Ascending aorta (tissue), 2 donors: ENCODE data around the gene MAP3K4. TPM values are rescaled to one million over a fixed set of nuclear protein-coding genes. Genes with fewer than 3 reads are reported as not detected.

Experiments used
- DNase-seq, 2 donors: peaks; one replicate each; pipeline ENCODE4 v3.0.0-alpha.2; 2019; ENCODE audit warnings: low spot score in 2 of 2
- H3K27ac ChIP-seq, 2 donors: fragments of 200-600 bp; sonication (generic); one replicate each; pipeline ENCODE4 v1.5.1; 2016 to 2017; ENCODE audit warnings: mild to moderate bottlenecking in 1 of 2
- H3K27me3 ChIP-seq: fragments of 200-600 bp; sonication (generic); one replicate; pipeline ENCODE4 v1.5.1; 2017
- H3K36me3 ChIP-seq, 2 donors: fragments of 200-600 bp; sonication (generic); one replicate each; pipeline ENCODE4 v1.5.1; 2016
- H3K4me1 ChIP-seq, 2 donors: fragments of 200-600 bp; sonication (generic); one replicate each; pipeline ENCODE4 v1.5.1; 2016 to 2017; ENCODE audit warnings: mild to moderate bottlenecking in 1 of 2
- H3K4me3 ChIP-seq, 2 donors: fragments of 200-600 bp; sonication (generic); one replicate each; pipeline ENCODE4 v1.5.1; 2016 to 2017; ENCODE audit warnings: mild to moderate bottlenecking in 1 of 2
- H3K9me3 ChIP-seq, 2 donors: fragments of 200-600 bp; sonication (generic); one replicate each; pipeline ENCODE4 v1.5.1; 2016
- intact Hi-C: fragments of 100-400 bp; cut with DNase I; formaldehyde crosslinking; loops from one replicate; pipeline ENCODE4 v1.15.1; 2023
- total RNA-seq: library from RNA; depleted of rRNA; stranded (reverse); fragments of >200 nt; gene quantifications from one replicate; pipeline ENCODE4 v1.1.0, GENCODE V29; 2016
- TF ChIP-seq, protein P1 (sequence below), 3 experiments: fragments of 200-600 bp in 2 of 3; fragments of 450-650 bp in 1 of 3; sonication (generic) in 2 of 3; IDR thresholded peaks; one replicate each; pipeline ENCODE4 v1.5.1; 2016 to 2019; ENCODE audit warnings: antibody characterized with exemption in 3 of 3, mild to moderate bottlenecking in 1 of 3, moderate library complexity in 1 of 3

MAP3K4 gene
- total RNA-seq, 1 donor from 2014 or later: 14.9 TPM

DNA sequence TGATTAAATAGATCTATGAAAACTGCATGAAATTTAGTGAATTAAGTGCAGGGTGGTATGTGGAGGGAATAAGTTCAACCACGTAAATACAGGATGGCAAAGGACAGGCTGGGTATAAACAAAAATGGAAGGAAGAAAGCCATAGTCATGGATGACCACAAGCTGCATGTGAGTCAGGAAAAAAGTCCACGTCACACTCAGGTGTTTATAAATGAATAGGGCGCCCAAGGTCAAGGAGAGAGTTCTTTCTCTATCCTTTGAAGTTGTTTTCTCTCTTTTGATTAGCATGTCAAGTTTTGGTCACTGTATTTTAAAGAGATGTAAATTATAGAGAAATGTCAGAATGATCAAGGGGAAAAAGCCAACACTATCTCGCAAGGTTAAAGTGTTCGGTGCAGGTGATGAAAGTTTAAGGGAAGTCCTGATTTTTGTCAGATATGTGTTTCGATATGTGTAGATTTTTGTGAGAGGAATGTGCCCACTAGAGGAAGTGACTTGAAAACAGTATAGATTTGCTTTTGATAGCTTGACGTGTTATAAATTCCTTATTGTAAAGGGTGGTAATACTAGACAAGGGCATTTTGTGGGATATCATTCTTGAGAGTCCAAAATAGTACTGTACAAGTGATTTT, 58.7 kb downstream of the MAP3K4 start:
- Histone ChIP-seq H3K36me3 (peaks cover 12% of the 10 kb centered on the region in 2 donors), H3K4me1 (no peaks in the 10 kb centered on the region), H3K4me3 (no peak overlapping the region), H3K9me3 (no peaks in the 10 kb centered on the region), H3K27ac (no peak overlapping the region), H3K27me3 (no peaks in the 10 kb centered on the region)
- intact Hi-C loops: no loop called here
- no peak for DNase-seq
- TF ChIP-seq, protein P1, sequence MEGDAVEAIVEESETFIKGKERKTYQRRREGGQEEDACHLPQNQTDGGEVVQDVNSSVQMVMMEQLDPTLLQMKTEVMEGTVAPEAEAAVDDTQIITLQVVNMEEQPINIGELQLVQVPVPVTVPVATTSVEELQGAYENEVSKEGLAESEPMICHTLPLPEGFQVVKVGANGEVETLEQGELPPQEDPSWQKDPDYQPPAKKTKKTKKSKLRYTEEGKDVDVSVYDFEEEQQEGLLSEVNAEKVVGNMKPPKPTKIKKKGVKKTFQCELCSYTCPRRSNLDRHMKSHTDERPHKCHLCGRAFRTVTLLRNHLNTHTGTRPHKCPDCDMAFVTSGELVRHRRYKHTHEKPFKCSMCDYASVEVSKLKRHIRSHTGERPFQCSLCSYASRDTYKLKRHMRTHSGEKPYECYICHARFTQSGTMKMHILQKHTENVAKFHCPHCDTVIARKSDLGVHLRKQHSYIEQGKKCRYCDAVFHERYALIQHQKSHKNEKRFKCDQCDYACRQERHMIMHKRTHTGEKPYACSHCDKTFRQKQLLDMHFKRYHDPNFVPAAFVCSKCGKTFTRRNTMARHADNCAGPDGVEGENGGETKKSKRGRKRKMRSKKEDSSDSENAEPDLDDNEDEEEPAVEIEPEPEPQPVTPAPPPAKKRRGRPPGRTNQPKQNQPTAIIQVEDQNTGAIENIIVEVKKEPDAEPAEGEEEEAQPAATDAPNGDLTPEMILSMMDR (IDR thresholded peaks at IDR 0.05): no peak

DNA sequence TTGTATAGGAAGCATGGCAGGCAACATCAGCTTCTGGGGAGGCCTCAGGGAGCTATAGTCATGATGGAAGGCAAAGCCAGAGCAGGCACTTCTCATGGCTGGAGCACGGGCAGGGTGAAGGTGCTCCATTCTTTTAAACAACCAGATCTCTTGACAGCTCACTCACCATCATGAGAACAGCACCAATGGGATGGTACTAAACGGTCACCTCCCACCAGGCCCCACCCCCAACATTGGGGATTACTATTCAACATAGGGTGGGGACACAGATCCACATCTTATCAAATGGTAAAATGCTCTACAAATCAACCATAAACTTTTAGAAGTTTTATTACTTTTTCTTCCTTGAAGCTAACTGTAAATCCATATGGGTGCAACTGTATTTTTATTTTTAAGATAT, 61.5 kb downstream of the MAP3K4 start:
- Histone ChIP-seq H3K4me1 (no peaks in the 10 kb centered on the region), H3K4me3 (no peak overlapping the region), H3K36me3 (peaks cover 12% of the 10 kb centered on the region in 2 donors), H3K27ac (no peak overlapping the region), H3K9me3 (no peaks in the 10 kb centered on the region), H3K27me3 (no peaks in the 10 kb centered on the region)
- TF ChIP-seq, protein P1 (IDR thresholded peaks at IDR 0.05): no peak
- DNase-seq: no peak
- intact Hi-C loops: no loop called here

DNA sequence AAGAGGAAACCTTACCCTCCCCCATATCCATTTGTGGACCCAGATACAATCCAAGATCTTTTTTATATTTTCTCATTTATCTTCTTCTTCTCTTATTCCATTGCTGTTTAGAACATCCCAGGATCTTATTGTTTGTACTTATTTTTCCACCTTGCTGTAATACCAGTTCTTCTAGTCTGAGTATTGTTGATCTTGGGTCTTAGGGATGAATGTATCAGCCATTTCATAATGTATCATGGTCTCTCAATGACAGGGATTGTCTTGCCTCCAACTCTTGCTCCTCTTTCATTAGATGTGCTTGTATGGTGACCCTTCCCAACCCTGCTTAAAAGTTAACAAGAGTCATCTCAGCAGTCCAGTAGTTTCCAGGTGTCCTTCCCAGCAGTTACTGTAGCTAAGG, 63.3 kb downstream of the MAP3K4 start:
- Histone ChIP-seq H3K4me3 (no peak overlapping the region), H3K36me3 (peaks cover 7% of the 10 kb centered on the region in 2 donors), H3K27me3 (no peaks in the 10 kb centered on the region), H3K27ac (no peak overlapping the region), H3K4me1 (no peaks in the 10 kb centered on the region), H3K9me3 (no peaks in the 10 kb centered on the region)
- TF ChIP-seq, protein P1 (IDR thresholded peaks at IDR 0.05): no peak
- intact Hi-C loops: no loop called here
- no peak for DNase-seq

DNA sequence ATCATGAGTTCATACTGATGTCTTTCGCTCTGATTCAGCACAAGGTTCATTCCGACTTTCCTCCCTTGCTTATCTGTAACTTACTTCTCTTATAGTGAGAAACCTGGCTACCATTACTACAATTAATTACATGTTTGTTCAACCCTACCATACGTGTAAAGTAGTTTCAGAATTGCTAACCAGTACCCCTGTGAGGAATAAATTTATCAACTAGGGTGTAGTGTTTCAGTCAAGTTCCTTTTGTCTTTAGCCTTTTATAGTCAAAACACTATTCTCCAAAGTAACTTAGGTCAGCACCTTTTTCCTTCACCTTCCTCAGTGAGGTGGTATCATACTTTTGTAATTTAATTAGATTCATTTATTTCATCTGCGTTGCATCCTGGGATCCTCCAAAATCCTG, 64.9 kb downstream of the MAP3K4 start:
- Histone ChIP-seq H3K27ac (no peak overlapping the region), H3K4me1 (no peaks in the 10 kb centered on the region), H3K27me3 (no peaks in the 10 kb centered on the region), H3K9me3 (no peaks in the 10 kb centered on the region), H3K36me3 (peaks cover 2 to 6% of the 10 kb centered on the region in 2 donors), H3K4me3 (no peak overlapping the region)
- intact Hi-C loops: no loop called here
- no peak for DNase-seq
- TF ChIP-seq, protein P1 (IDR thresholded peaks at IDR 0.05): no peak

DNA sequence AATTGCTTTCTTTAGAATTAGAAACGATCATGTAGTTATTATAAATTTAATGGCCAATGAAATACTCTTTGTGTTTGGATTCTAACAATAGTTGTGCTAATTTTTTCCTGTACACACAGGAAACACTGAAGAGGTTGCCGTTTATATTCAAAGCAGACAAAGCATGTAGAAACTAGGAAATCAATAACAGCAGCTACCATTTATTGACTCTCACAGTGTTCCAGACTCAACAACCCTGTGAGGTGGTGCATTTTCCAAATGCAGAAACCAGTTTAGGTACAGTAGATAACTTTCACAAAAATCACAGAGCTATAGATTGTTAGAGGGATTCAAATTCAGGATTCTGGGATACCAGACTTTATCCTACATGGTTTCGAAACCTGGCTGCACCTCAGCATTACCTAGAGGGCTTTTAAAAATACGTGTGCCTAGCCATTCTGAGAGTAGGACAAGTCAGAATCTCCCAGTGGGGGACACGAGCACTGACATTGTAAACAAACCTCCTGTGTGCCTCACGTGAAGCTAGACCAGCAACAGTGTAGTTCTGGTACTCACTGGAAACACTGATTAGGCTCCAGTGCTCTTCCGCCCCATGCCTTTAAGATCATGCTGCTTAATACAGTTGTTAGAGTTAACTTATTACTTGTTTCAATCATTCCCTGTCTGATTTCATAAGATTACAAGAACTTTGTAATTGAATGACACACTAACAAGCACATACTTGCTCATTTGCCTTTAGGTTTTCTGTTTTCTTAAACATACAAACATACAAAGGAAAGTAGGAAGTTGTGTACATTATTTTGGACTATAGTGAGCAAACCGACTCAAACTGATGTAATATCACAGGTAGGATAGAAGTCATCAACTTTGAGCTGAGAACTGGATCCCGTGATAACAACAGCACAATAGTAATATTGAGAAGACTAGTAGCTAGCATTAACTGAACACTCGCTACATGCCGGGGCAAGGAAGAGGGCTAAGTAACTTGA, 65.8 kb downstream of the MAP3K4 start:
- TF ChIP-seq, protein P1 (IDR thresholded peaks at IDR 0.05): no peak

More for the DNA sequence above, 65.8 kb downstream of the MAP3K4 start:
- no peak overlapping the region for H3K4me3 ChIP-seq
- H3K4me1 ChIP-seq: no peaks in the 10 kb centered on the region
- H3K27me3 ChIP-seq: no peaks in the 10 kb centered on the region
- H3K36me3 ChIP-seq: peaks cover 0 to 2% of the 10 kb centered on the region in 2 donors
- H3K9me3 ChIP-seq: no peaks in the 10 kb centered on the region
- intact Hi-C loops: no loop called here
- no peak for DNase-seq
- H3K27ac ChIP-seq: no peak overlapping the region
